HG03066 (cell line): ENCODE measurements around the gene SELENOO.

Source experiments
- ATAC-seq: cut with Tn5 transposase; IDR thresholded peaks from one replicate; pipeline ENCODE4 v1.9.1; 2021; ENCODE audit warnings: low read depth; ENCODE audit not compliant: unreplicated experiment

SELENOO gene

DNA sequence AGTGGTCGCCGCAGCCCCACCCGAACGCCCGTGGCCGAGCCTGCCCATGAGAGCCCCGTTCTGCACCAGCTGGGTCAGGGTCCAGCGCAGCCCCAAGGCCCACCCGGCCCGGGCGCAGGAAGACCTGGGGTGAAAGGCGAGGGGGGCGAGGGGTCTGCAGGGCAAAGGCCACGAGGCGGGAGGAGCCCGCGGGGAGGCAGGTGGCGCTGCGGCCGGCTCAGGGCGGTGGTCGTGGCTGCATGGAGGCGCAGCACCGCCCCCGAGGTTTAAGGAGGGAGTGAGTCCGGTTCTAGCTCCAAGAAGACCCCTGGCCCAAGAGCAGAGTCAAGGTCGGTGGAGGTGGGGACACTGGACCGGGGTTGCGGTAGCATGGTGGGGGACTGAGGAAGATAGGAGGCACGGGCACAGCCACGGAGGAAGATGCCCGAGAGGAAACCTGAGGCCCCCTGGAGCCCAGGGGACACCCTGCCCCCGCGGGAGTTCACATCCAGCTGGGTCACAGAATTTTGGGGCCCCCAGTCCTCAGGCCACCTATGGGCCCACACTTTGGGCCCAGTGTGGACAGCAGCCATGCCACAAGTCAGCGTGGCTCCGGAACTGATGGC is 50.8 kb downstream of the SELENOO start:
- no peak for ATAC-seq

DNA sequence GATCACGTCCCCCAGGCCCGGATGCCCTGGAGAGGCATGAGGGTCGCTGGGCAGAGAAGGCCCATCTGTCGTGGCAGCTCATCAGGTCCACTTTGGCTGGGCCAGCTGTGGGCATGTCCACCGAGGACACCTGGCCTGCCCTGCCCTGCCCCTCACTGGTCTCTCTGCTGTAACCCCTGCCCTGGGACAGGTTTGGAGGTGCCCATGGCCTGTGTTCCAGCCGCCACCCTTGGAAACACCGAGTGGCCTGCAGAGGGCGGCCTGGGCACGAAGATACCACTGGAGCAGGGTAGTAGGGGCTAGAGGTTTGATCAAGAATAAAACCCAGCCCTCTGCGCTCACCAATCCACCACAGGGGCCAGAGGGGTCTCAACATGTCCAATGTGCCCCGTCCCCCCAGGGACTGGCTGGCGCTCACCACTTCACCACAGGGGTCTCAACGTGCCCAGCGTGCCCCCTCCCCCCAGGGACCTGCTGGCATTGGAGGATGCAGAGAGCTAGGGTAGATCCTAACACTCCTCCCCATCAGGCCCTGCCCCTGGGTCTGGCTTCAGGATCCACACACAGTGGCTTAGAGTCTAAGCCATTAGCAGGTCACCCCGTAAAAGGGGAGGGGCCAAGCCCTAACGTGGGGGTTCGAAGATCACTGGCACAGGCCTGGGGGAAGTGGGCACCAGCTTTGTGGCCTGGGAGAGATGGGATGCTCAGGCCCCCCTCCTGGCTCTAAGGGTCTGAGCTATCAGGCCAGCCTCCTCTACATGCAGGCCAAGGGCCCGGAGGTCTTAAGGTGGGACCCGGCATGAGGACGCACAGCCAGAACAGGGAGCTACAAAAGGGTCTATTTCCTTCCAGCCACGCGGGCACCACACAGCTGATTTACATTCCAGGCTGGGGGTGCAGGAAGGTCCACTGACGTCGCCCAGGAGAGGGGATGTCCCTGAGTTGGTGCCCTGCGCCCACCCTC is 51.6 kb downstream of the SELENOO start:
- ATAC-seq: no peak

DNA sequence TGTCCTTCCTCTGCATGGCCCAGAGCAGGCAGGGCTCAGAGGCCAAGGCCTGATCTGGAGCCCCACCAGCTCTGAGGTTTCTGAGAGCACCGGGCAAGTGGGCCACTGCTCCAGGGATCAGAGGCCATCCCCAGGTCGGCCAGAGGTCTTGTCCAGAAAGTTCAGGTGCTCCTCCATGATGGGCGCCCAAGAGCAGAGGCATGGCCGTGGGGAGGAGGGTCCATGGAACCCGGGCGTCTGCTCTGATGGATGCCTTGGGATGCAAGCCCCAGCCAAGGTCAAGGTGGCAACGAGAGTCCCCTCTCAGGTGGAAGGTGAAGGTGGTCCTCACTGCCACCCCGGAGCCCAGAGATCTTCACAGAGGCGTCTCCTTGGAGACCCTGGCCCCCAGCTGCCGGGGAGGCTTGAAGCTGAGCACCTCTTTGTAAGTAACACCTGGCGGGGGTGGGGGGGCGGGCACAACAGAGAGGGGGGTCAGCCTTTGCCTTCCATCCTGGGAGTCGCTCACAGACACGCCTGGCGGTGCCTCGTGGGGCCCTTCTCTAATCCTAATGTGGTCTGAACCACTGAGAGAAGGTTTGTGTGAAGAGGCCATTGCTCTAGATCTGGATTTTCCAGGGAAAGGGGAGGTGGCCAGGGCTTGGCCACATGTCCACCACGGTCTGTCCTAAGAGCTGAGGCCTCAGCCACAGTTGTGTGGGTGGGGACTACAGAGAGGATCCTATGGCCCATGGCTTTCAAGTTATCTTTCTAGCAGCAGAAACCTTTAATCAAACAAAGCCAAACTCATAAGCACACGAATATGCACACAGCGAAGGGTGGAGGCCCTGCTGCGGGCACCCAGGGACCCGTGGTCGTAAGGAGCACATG is 52.5 kb downstream of the SELENOO start:
- no peak for ATAC-seq

DNA sequence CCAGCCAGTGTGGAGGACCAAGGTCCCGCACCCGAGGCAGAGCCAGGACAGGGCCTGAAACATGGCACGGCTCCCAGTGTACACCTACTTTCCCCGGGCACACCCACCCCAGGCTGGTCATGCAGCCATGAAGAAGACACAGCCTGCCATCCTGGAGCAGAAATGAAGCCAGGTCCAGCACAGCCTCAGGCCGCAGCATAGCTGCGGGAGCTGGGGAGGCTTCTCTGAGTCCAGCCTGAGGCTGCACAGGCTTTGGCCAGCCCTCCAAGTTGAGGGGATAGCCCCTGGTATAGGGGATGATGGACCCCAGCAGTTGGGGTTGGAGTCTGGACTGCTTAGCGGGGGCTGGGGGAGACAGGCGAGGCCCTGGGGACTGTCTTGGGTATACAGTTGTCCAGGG is 53.1 kb downstream of the SELENOO start:
- no peak for ATAC-seq

DNA sequence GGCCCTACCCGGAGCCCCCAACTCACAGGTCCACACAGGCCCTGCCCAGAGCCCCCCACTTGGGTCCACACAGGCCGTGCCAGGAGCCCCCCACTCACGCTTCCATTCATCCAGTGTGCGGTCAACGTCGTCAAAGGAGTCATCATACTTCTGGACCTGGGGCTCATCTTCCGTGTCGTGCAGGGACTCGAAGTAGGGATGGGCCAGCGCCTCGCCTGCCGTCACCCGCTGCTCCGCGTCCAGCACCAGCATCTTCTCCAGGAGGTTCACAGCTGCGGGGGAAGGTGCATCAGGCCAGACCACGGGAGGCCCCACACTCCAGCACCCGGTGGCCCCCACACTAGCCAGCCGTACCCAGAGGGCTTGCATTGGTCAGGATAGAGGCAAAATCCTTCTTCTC is 54.3 kb downstream of the SELENOO start:
- ATAC-seq: no peak

DNA sequence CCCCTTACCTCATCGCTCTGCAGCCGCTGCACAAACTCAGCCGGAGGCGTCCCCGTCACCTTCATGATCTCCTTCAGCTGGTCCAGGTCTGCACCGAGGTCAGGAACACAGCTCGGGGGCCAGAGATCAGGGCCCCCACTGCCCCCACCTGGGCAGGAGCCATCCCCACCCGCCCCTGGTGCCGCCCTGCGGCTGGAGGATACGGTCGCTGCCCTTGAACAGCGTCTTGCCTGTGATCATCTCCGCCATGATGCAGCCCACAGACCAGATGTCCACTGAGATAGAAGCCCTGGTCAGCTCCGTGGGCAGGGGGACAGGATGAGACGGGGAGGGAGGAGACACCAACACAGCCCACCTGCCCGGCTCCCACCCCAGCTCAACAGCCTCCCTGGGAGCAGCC is 54.8 kb downstream of the SELENOO start:
- ATAC-seq: no peak

DNA sequence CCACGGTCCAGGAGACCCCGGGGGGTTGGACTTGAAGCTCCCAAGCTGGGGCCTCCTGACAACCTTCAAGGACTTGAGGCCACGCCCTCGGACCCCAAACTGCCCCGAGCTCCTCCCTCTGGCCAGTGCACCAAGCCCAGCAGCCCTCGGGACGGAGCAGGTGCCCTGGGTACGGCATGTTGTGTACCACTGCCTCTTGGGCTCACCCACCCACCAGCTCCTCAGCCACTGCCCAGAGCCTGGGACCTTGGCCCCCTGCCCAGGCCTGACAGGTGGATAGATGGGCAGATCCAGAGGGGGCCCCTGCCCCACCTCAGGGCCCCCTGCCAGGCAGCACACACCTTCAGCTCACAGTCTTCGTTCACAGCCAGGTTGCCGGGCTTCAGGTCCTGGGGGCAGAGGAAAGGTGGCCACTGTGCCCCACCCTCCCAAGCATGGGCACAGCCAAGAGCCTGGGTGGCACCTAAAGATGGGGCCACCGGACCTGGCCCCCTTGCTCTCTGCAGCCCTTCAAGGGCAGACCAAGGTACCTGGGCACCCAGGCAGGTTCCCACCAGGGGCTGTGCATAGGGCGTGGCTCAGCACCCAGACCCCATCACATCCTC is 55.5 kb downstream of the SELENOO start:
- no peak for ATAC-seq

DNA sequence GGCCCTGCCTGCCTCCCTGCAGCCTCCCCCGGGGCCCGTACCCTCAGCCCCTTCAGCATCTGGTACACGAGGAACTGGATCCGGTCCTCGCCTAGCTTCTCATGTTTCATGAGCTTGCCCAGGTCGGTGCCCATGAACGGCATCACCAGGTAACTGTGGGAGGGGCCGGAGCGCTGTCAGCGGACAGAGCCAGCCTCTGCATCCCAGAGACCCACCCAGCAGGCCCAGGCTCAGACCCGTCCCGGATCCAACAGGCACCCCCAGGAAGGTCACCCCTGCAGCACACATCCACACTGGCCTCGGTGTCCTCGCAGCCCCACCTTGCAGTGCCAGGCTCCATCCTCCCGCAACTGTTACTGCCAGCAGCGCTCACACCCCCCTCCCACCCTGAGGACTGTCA is 56.2 kb downstream of the SELENOO start:
- ATAC-seq: no peak

DNA sequence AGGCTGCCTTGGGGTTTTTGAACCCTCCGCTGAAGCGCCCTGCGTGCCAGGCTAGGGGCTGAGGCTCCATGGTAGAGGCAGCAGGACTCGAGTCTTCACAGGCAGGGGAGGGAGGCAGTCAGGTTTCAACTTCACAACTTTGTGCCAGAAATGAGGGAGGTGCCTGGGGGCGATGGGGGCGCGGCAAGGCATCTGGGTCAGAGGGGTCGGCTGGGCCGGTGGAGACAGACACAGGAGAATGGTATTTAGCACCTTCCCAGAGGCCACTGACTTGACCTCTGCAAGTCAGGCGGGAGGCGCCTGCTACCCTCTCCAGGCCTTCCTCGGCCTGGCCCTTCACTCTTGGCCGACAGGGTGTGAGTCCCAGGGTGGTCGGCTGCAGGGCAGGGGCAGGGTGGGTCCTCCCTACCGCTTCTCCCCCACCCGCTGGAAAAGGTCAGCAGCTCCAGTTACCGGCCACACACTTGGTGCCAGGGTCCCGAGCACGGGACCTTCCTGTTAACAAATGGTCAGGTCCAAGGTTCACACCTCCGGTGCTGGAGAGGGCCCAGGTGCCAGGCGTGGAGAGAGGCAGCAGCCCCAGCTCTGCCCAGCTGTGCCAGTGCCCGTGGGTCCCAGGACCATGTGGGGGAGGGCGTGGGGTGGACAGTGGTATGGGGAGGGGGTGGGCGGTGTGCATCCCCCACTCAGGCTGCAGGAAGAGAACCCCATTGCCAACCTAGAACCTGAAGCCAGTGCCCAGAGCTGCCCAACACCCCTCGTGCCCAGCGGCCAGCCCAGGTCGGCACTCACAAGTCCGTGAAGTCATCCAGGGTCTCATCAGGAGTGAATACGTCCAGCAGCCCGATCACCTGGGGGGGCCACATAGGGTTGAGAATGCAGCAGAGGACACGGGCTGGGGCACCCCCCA is 56.9 kb downstream of the SELENOO start:
- no peak for ATAC-seq

DNA sequence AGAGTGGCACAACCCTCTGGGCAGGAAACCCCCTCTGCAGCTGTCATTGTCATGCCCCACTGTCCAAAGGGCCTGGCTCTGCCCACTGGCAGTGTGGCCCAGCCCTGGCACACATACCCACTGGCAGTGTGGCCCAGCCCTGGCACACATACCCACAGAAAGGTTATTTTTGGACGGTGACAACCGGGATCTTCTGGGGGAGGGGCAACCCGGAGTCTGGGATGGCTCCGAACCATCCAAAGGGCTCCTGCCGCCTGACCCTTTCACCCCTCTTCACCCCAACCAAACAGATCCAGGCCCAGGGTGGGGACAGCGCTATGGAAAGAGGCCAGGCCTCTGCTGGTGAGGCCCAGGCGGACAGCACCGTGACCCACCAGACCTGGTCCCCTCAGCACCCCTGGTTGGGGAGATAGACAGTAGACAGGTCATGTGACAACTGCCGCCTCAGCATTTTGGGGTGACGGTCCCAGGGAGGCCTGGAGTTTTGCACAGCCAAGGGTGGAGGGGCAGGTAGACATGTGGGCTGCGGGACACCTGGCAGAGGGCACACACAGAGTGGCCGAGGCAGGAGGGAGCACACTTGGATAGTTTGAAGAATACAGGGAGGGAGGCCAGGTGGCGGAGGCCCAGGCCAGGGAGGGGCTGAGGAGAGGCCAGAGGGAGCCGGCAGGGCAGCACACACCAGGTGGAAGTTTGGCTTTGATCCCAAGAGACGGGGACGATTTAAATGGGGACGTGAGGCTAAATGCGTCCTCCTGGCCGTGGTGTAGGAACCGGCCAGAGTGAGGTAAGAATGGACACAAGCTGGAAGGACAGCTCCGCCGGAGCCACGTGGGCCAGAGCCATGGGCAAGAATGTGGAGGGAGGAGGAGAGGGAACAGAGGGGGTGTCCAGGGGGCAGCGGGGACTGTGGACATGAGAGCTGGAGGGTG is 57.8 kb downstream of the SELENOO start:
- no peak for ATAC-seq

DNA sequence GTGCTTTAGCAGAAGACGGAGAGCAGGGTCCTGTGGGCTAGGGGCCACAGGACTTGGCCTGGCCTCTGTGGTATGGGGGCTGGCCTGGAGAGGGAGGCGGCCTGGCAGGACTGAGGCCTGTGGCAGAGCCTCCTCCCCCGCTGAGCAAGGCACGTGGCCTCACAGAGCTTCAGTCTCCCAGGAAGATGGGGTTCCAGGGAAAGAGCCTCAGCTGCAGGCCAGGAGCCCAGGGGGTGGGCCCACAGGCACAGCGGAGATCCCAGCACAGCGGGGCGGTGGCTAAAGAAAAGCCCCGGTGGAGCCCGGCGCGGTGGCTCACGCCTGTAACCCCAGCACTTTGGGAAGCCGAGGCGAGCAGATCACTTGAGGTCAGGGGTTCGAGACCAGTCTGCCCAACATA is 58.5 kb downstream of the SELENOO start:
- no peak for ATAC-seq

DNA sequence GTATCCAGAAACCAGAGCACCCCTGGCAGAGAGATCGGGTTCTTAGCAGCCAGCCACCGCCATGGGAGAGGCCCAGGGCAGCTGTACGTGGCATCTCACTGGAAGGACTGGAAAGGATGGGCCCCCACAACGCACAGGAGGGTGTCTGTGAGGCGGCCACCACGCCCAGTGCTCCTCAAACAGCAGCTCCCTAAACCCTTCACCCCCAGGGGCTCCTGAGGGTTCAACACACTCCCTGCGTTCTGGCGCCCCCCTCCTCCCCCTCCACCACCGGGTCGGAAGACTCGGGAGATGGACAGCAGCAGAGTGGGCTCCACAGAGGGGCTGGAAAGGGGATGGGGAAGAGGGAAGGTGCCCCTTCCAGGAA is 59.6 kb downstream of the SELENOO start:
- ATAC-seq: no peak

DNA sequence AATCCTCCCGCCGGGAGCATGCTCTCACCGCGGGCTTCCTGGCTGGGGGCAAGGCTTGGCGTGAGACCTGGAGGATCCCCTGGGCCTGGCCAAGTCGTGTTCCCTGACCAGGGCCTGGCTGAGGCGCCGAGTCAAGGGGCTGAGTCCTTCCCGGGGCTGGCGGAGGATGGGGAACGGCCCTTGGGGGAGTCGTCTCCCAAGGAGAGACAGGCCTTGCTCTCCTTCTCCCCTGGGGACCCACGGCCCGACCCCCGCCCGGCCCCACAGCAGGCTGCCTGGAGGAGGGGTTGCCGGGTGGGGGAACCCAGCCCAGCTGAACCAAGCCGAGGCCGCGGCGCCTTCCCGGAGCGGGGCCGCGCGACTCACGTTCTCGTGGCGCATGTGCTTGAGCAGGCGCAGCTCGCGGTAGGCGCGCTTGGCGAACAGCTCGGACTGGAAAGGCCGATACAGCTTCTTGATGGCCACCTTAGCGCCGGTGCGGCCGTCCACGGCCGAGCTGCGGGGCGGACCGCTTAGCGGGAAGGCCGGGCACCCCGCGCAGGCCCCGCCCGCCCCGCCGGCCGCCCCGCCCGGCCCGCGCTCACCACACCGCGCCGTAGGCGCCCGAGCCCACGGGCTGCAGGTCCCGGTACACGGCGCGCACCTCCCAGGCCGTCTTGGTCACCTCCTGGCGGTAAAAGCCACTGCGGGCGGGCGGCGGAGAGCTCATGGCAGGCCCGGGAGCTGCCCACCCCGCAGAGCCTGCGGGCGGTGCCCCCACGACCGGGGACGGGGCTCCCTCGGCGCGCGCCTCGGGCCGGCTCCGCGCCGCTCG is 60.2 kb downstream of the SELENOO start:
- no peak for ATAC-seq

DNA sequence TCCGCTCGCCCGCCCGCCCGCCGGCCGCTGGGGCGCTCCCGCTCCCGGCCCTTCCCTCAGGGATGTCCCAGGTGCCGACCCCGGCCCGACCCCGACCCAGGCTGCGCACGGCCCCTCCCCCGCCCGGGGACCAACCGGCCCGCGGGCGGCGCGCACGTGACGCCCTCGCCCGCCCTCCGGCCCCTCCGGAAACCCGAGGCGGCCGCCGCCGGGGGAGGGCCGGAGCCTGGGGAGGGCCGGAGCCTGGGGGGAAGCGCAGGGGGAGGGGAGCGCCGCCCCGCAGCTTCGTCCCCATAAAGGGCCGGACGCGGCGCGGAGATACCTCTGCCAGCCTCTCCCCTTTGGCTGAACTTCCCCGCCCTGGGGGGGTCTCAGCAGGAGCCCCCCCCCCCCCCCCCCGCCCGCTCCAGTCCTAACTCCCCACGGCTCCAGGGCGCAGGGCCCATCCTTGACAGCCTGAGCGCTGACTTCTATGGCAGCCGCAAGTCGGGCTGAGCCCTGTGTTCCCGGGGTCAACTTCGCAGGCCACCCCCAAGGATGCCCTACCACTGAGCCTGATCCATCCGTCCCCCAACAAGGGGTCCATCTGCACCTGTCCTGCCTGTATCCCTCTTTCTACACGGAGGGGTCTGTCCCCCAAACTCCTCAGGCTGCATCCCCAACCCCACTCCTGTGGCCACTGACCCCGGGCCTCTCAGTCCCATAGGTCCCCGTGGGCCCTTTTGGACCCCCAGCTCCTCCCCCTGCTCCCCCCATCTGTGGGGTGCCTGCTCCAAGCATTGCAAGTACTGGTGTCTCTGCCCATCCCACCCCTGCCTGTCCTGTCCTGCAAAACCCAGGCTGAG is 61.0 kb downstream of the SELENOO start, which contains the start of gene MAPK12:
Gene MAPK12, minus strand, starts transcription at position 69 of the 845 bp plus-strand sequence. CDS start 174 bp downstream, outside the sequence.
- ATAC-seq: no peak

DNA sequence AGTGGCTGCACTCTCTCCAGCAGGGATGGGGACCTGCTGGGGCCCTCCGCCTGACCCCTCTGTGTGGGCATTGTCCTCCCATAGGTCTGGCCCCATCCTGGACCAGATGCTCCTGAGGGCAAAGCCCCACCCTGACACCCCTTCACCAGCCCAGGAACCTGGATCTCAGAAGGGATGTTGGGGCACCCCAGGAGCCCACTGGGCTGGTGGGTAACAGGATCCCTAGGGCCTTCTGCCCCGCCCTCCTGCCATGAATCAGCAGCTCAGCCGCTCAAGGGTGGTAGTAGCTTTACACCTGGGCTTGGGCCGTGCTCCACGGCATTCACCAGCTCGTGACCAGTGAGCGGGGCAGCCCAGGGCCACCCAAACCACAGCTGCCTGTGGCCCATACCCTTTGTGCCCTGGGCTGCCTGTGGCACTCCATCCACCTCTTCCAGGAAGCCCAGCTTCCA is 61.7 kb downstream of the SELENOO start:
- no peak for ATAC-seq

DNA sequence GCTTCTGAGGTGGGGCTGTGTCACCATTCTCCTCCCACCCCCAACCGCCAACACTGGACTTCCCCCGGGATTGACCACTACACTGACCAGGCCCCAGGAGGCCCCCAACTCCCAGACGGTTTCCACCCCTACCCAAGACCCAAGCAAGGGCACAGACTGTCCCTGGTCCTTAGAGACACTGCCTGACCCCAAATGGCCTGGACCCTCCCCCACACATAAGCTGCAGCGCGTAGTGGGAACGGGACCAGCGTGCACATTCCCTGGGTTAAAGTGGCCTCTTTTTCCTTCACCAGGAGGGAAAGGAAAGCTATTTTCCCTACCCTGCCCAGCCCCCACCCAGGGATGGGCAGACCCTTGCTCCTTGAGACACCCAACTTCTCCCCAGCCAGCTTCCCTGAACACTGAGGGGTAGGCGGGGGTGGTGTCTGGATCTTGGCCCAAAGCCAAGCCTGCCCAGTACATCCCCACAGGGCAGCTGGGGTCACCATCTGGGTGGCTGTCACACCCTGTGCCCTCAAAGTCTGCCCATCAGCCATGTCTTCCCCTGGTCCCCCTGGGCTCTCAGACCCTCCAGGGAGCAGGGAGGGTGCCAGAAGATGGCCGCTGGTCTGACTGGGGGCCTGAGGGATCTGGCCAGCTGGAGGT is 62.3 kb downstream of the SELENOO start:
- no peak for ATAC-seq
